B cell (primary cell): Measurements from ENCODE around the gene JUNB. TPM values are rescaled to one million over a fixed set of nuclear protein-coding genes. Genes with fewer than 3 reads are reported as not detected.

Source experiments
- ATAC-seq: fragments of 200-7000 bp; cut with Tn5 transposase; one replicate; pipeline ENCODE4 v1.10.0; 2021; ENCODE audit warnings: low read depth, mild to moderate bottlenecking, moderate number of reproducible peaks, moderate library complexity
- CTCF ChIA-PET: fragments of 350-600 bp; sonication (Branson Sonifier 250); formaldehyde crosslinking; loops from one replicate; lab custom pipeline; 2021; ENCODE audit warnings: antibody characterized with exemption, inconsistent platforms; lab: Charles Lee
- POLR2A ChIA-PET: fragments of 350-600 bp; sonication (Branson Sonifier 250); formaldehyde crosslinking; loops from one replicate; lab custom pipeline; 2021; ENCODE audit warnings: antibody characterized with exemption; lab: Charles Lee
- DNase-seq: peaks from one replicate; pipeline ENCODE4 v3.0.0; 2013
- H2AFZ ChIP-seq: 2 replicates; pipeline ENCODE4 v1.6.1; 2012; ENCODE audit warnings: mild to moderate bottlenecking, low read depth, low read length; ENCODE audit not compliant: insufficient read depth, poor library complexity, severe bottlenecking
- H3K27ac ChIP-seq, 2 donors: 1 replicate in 1 of 2; 2 replicates in 1 of 2; pipeline ENCODE4 v1.5.1; 2012 to 2013; ENCODE audit warnings: low read length in 2 of 2, mild to moderate bottlenecking in 2 of 2, moderate library complexity in 1 of 2
- H3K27me3 ChIP-seq, 4 experiments: fragments of 200-600 bp in 1 of 4; sonication (generic) in 1 of 4; replicated peaks in 1 of 4; 1 replicate in 2 of 4; 2 replicates in 2 of 4; pipeline versions ENCODE4 v1.6.1 to v1.7.0; 2013 to 2016; ENCODE audit warnings: low read length in 3 of 4, mild to moderate bottlenecking in 2 of 4, mixed read lengths in 1 of 4, moderate library complexity in 1 of 4; ENCODE audit not compliant: insufficient read depth in 4 of 4, control insufficient read depth in 3 of 4; ENCODE audit errors: control extremely low read depth in 1 of 4
- H3K36me3 ChIP-seq, 2 experiments: replicated peaks in 1 of 2; 1 replicate in 1 of 2; 2 replicates in 1 of 2; pipeline versions ENCODE4 v1.6.1 to v1.7.1; 2013; ENCODE audit warnings: low read length in 1 of 2; ENCODE audit not compliant: insufficient read depth in 2 of 2, control insufficient read depth in 1 of 2; ENCODE audit errors: control extremely low read depth in 1 of 2, extremely low read depth in 1 of 2
- H3K4me1 ChIP-seq, 2 donors: fragments of 200-600 bp in 1 of 2; sonication (generic) in 1 of 2; 1 replicate in 1 of 2; 2 replicates in 1 of 2; pipeline versions ENCODE4 v1.5.1 to v1.6.1; 2013 to 2017; ENCODE audit warnings: low read length in 2 of 2; ENCODE audit not compliant: control insufficient read depth in 2 of 2, insufficient read depth in 2 of 2
- H3K4me2 ChIP-seq: replicated peaks from 2 replicates; pipeline ENCODE3; 2012; ENCODE audit warnings: mild to moderate bottlenecking, low read depth, low read length; ENCODE audit not compliant: poor library complexity, severe bottlenecking
- H3K4me3 ChIP-seq, 5 experiments: fragments of 200-600 bp in 1 of 5; sonication (generic) in 1 of 5; 1 replicate in 3 of 5; 2 replicates in 2 of 5; pipeline versions ENCODE4 v1.5.1 to v1.7.0; 2011 to 2016; ENCODE audit warnings: low read length in 4 of 5, mild to moderate bottlenecking in 4 of 5, low read depth in 2 of 5, control low read depth in 1 of 5, moderate library complexity in 1 of 5; ENCODE audit not compliant: insufficient read depth in 1 of 5; ENCODE audit errors: control extremely low read depth in 1 of 5, extremely low read depth in 1 of 5
- H3K79me2 ChIP-seq: fragments of 200-600 bp; sonication (generic); one replicate; pipeline ENCODE4 v1.6.0; 2016; ENCODE audit warnings: low read length; ENCODE audit not compliant: control insufficient read depth, insufficient read depth
- H3K9ac ChIP-seq: fragments of 200-600 bp; sonication (generic); 2 replicates; pipeline ENCODE4 v1.6.1; 2017; ENCODE audit warnings: mild to moderate bottlenecking, low read length, moderate library complexity
- H3K9me3 ChIP-seq, 3 donors: one replicate each; pipeline versions ENCODE4 v1.6.1 to v1.7.1; 2013; ENCODE audit warnings: low read length in 2 of 3; ENCODE audit not compliant: control insufficient read depth in 2 of 3, insufficient read depth in 1 of 3; ENCODE audit errors: control extremely low read depth in 1 of 3
- H4K20me1 ChIP-seq: 2 replicates; pipeline ENCODE4 v1.6.0; 2012; ENCODE audit warnings: mild to moderate bottlenecking, low read length; ENCODE audit not compliant: insufficient read depth, control insufficient read depth, poor library complexity, severe bottlenecking
- H3K27ac Mint-ChIP-seq: one replicate; pipeline ENCODE4 v1.8.0; 2021; ENCODE audit warnings: mixed read lengths
- H3K27me3 Mint-ChIP-seq: one replicate; pipeline ENCODE4 v1.8.0; 2021; ENCODE audit warnings: mixed read lengths
- H3K4me1 Mint-ChIP-seq: one replicate; pipeline ENCODE4 v1.8.0; 2021; ENCODE audit warnings: mixed read lengths
- H3K4me3 Mint-ChIP-seq: one replicate; pipeline ENCODE4 v1.8.0; 2021; ENCODE audit warnings: mixed read lengths
- H3K9me3 Mint-ChIP-seq: one replicate; pipeline ENCODE4 v1.8.0; 2022; ENCODE audit warnings: mixed read lengths; ENCODE audit not compliant: insufficient read depth
- CTCF ChIP-seq: fragments of 200-600 bp; IDR thresholded peaks from one replicate; pipeline ENCODE4 v1.8.0; 2022; ENCODE audit warnings: antibody characterized with exemption, mild to moderate bottlenecking
- EZH2 ChIP-seq: IDR thresholded peaks from 2 replicates; pipeline ENCODE4 v1.6.1; 2012; ENCODE audit warnings: borderline replicate concordance, low read depth, mild to moderate bottlenecking, moderate library complexity, low read length; ENCODE audit not compliant: insufficient read depth, poor library complexity, severe bottlenecking
- WGBS: methylation state at CpG from one replicate; pipeline ENCODE4 v1.1.5; 2013; ENCODE audit warnings: missing lambda C conversion rate; ENCODE audit not compliant: insufficient coverage; 5-methylcytosine and 5-hydroxymethylcytosine counted together
- intact Hi-C: fragments of 100-400 bp; cut with micrococcal nuclease; formaldehyde crosslinking; loops from one replicate; pipeline ENCODE4 v1.10.0; 2022
- polyA plus RNA-seq: library from polyadenylated mRNA; depleted of rRNA; stranded (reverse); fragments of >200 nt; gene quantifications from 2 replicates; pipeline ENCODE4 v1.2.3, GENCODE V29; 2012
- total RNA-seq, 2 donors: library from RNA; stranded (reverse); fragments of 120-200 nt in 1 of 2; gene quantifications; 1 replicate in 1 of 2; 2 replicates in 1 of 2; pipeline versions ENCODE4 v1.2.3 to v1.2.4, GENCODE V29; 2013 to 2022

Gene JUNB
- total and polyA plus RNA-seq, 2 donors (not counting 1 experiment from before 2014, with no cell fraction given) = 206 to 4,055 TPM

GRCh38 chr19:12792051-12792852 lies 966 bp downstream of the JUNB start:
- DNase-seq (peak; percentile 87), ATAC-seq (no peak)
- intact Hi-C loops = loop anchor here (5.0 kb wide), 3 partner anchors 60 to 1045 kb away; partner anchors contain the start of genes TRIR, ZNF490 and ZNF791

More at GRCh38 chr19:12792051-12792852, 966 bp downstream of the JUNB start:
- Histone ChIP-seq H3K4me1 (peaks cover 41 to 57% of the 10 kb centered on the region in 2 donors), H3K4me2 (peak overlapping the region; percentile 91), H3K36me3 (peaks cover 0 to 4% of the 10 kb centered on the region in 2 experiments), H3K9me3 (no peaks in the 10 kb centered on the region), H3K27me3 (no peaks in the 10 kb centered on the region), H3K79me2 (peaks cover 25% of the 10 kb centered on the region), H3K27ac (peak overlapping the region; percentile 95 to 97), H3K4me3 (peak overlapping the region; percentile 86 to 99 (median 97)), H3K9ac (peak overlapping the region; percentile 86), H2AFZ (no peak overlapping the region), H4K20me1 (peaks cover 19% of the 10 kb centered on the region)
- no peaks in the 10 kb centered on the region for H3K27me3 Mint-ChIP-seq
- under 1% methylated on average over 84 of the region's 84 CpGs for WGBS
- peak overlapping the region; percentile 99 for H3K27ac Mint-ChIP-seq
- no peak for TF ChIP-seq EZH2
- no peak for TF ChIP-seq CTCF
- H3K4me1 Mint-ChIP-seq = peaks cover 46% of the 10 kb centered on the region
- ChIA-PET CTCF (interaction anchor here (0.5 to 17.9 kb wide), 8 partner anchors 8 to 123 kb away, joined by 3 to 1147 read pairs (median 4); partner anchors contain the start of genes HOOK2 and RNASEH2A), POLR2A (interaction anchor here (0.7 to 6.8 kb wide), 17 partner anchors 8 to 375 kb away, joined by 3 to 233 read pairs (median 6); partner anchors contain the start of genes DHPS, GCDH, GET3 and HOOK2)
- no peaks in the 10 kb centered on the region for H3K9me3 Mint-ChIP-seq
- peak overlapping the region; percentile 97 for H3K4me3 Mint-ChIP-seq
